GM12878 (cell line): ENCODE results near the gene FOXP4. TPM values are rescaled to one million over a fixed set of nuclear protein-coding genes. Genes with fewer than 3 reads are reported as not detected.

Experiments
- ATAC-seq: fragments of 200-7000 bp; cut with Tn5 transposase; 3 replicates; pipeline ENCODE4 v1.9.1; 2020; ENCODE audit warnings: mild to moderate bottlenecking, moderate library complexity
- BruUV-seq: library from RNA; stranded (reverse); fragments of 400-500 nt; replicated peaks from 2 replicates; lab custom pipeline; 2021; lab: Mats Ljungman, UMichigan
- CTCF ChIA-PET: fragments of 300-600 bp; sonication (Branson Sonifier 250); formaldehyde crosslinking; extraction: SDS; loops from one replicate; lab custom pipeline; 2021; ENCODE audit warnings: inconsistent platforms; lab: Yijun Ruan, JAX
- POLR2A ChIA-PET: fragments of 350-600 bp; formaldehyde crosslinking; extraction: SDS; loops from one replicate; lab custom pipeline; 2021; ENCODE audit warnings: inconsistent platforms; lab: Charles Lee
- RAD21 ChIA-PET: fragments of 300-600 bp; sonication (Branson Sonifier 250); formaldehyde crosslinking; loops from one replicate; lab custom pipeline; 2023; ENCODE audit warnings: antibody characterized with exemption; ENCODE audit not compliant: unreplicated experiment; lab: Charles Lee
- SMC1A ChIA-PET: fragments of 300-600 bp; sonication (Branson Sonifier 250); formaldehyde crosslinking; loops from one replicate; lab custom pipeline; 2023; ENCODE audit not compliant: unreplicated experiment, uncharacterized antibody; lab: Charles Lee
- DNase-seq: peaks from one replicate; pipeline ENCODE4 v3.0.0-alpha.2; 2011; ENCODE audit warnings: low read depth, low spot score
- FAIRE-seq: peaks from 3 replicates; lab custom pipeline; 2011; peaks lifted over from hg19 to GRCh38; lab: Jason Lieb, UNC
- H2AFZ ChIP-seq: 2 replicates; pipeline ENCODE4 v1.6.0; 2011; ENCODE audit warnings: low read depth, low read length, control low read depth; ENCODE audit not compliant: control insufficient read depth
- H3K27ac ChIP-seq: 2 replicates; pipeline ENCODE4 v1.5.1; 2011; ENCODE audit warnings: control low read depth; ENCODE audit not compliant: control insufficient read depth, insufficient read depth
- H3K27me3 ChIP-seq, 2 experiments: replicated peaks in 1 of 2; 2 replicates each; pipeline versions ENCODE4 v1.6.0 to v1.6.1; 2011; ENCODE audit warnings: low read length in 1 of 2; ENCODE audit not compliant: control insufficient read depth in 2 of 2, insufficient read depth in 2 of 2
- H3K36me3 ChIP-seq, 2 experiments: 2 replicates each; pipeline ENCODE4 v1.5.1; 2011; ENCODE audit warnings: low read length in 1 of 2; ENCODE audit not compliant: control insufficient read depth in 2 of 2, insufficient read depth in 2 of 2
- H3K4me1 ChIP-seq: 2 replicates; pipeline ENCODE4 v1.6.1; 2011; ENCODE audit warnings: mild to moderate bottlenecking, low read length, moderate library complexity, mixed read lengths; ENCODE audit not compliant: control insufficient read depth, insufficient read depth
- H3K4me2 ChIP-seq: 2 replicates; pipeline ENCODE4 v1.6.0; 2011; ENCODE audit warnings: control low read depth; ENCODE audit not compliant: control insufficient read depth, insufficient read depth
- H3K4me3 ChIP-seq: fragments of 200-600 bp; sonication (generic); 2 replicates; pipeline ENCODE4 v1.5.1; 2016
- H3K79me2 ChIP-seq: 2 replicates; pipeline ENCODE4 v1.6.0; 2011; ENCODE audit warnings: low read length; ENCODE audit not compliant: control insufficient read depth, insufficient read depth
- H3K9ac ChIP-seq: 2 replicates; pipeline ENCODE4 v1.8.0; 2011; ENCODE audit warnings: low read length, control low read depth, mixed read lengths; ENCODE audit not compliant: control insufficient read depth, insufficient read depth
- H3K9me3 ChIP-seq: replicated peaks from 3 replicates; pipeline ENCODE4 v1.5.1; 2011; ENCODE audit warnings: mild to moderate bottlenecking, low read length; ENCODE audit not compliant: control insufficient read depth, insufficient read depth
- H4K20me1 ChIP-seq: 2 replicates; pipeline ENCODE4 v1.6.0; 2011; ENCODE audit not compliant: control insufficient read depth, insufficient read depth
- ATF2 ChIP-seq: IDR thresholded peaks from 2 replicates; pipeline ENCODE4 v1.6.1; 2012; ENCODE audit warnings: low read length, inconsistent platforms
- ATF7 ChIP-seq: fragments of 450-650 bp; IDR thresholded peaks from 2 replicates; pipeline ENCODE4 v1.6.1; 2016; ENCODE audit warnings: low read depth, mild to moderate bottlenecking
- CHD4 ChIP-seq: fragments of 200-600 bp; sonication (generic); IDR thresholded peaks from 2 replicates; pipeline ENCODE4 v1.6.1; 2016; ENCODE audit warnings: mild to moderate bottlenecking
- EED ChIP-seq: sonication (generic); IDR thresholded peaks from 2 replicates; pipeline ENCODE4 v1.6.1; 2016; ENCODE audit warnings: antibody characterized with exemption, low read depth
- ESRRA ChIP-seq: IDR thresholded peaks from 2 replicates; pipeline ENCODE4 v1.6.1; 2012; ENCODE audit warnings: mild to moderate bottlenecking, low read length, improper control_type of control experiment
- MEF2B ChIP-seq: fragments of 450-650 bp; IDR thresholded peaks from 2 replicates; pipeline ENCODE4 v1.6.1; 2018; ENCODE audit warnings: mild to moderate bottlenecking, moderate library complexity; ENCODE audit not compliant: partially characterized antibody, poor library complexity, severe bottlenecking
- POLR2A ChIP-seq: IDR thresholded peaks from 2 replicates; pipeline ENCODE4 v1.6.1; 2011; ENCODE audit warnings: low read depth, mild to moderate bottlenecking, low read length
- SIN3A ChIP-seq: IDR thresholded peaks from 2 replicates; pipeline ENCODE4 v1.6.1; 2012; ENCODE audit warnings: low read depth, low read length, improper control_type of control experiment
- YY1 ChIP-seq: IDR thresholded peaks from 2 replicates; pipeline ENCODE4 v1.6.1; 2011; ENCODE audit warnings: low read depth, mild to moderate bottlenecking, low read length
- WGBS: methylation state at CpG from one replicate; pipeline ENCODE4 v1.1.6; 2016; ENCODE audit warnings: low lambda C conversion rate; ENCODE audit not compliant: insufficient replicate concordance, insufficient coverage; ENCODE audit errors: missing lambda C conversion rate; 5-methylcytosine and 5-hydroxymethylcytosine counted together
- in situ Hi-C: fragments of 300-500 bp; cut with MboI; formaldehyde crosslinking; loops from 9 replicates; pipeline ENCODE4 v1.14.3; 2018; ENCODE audit warnings: mixed read lengths
- intact Hi-C: fragments of 100-400 bp; cut with micrococcal nuclease; formaldehyde crosslinking; loops from one replicate; pipeline ENCODE4 v1.14.2; 2022; ENCODE audit not compliant: unreplicated experiment
- polyA plus RNA-seq, 11 experiments: library from polyadenylated mRNA; depleted of rRNA in 4 of 11; unstranded in 6 of 11; stranded (reverse) in 5 of 11; fragments of >200 nt; fragmentation: Nextera tagmentation in 4 of 11; fragmentation: Illumina TruSeq in 1 of 11; extraction: Ambion mirVana in 4 of 11; extraction: Trizol in 1 of 11; gene quantifications; 1 replicate in 1 of 11; 2 replicates in 10 of 11; pipeline versions ENCODE4 v1.2.1 to v1.2.3, GENCODE V29; 2011 to 2016; ENCODE audit warnings: inconsistent platforms in 2 of 11, missing spikeins in 2 of 11, low read depth in 1 of 11
- total RNA-seq, 4 experiments: library from RNA; depleted of rRNA in 3 of 4; stranded (reverse); fragments of >200 nt in 3 of 4; fragmentation: Illumina TruSeq in 1 of 4; extraction: Trizol in 1 of 4; gene quantifications; 2 replicates each; pipeline versions ENCODE4 v1.2.1 to v1.2.3, GENCODE V29; 2013 to 2021

Gene FOXP4
- total and polyA plus RNA-seq, 10 of the 15 experiments (the other 5 are each of a cell fraction or from before 2014, with no cell fraction given), result 0.31 to 46.1 (median 2.3) TPM

- TF ChIP-seq ATF2, result no peak
- TF ChIP-seq YY1, result no peak
- no peak for TF ChIP-seq CHD4
- TF ChIP-seq SIN3A, result no peak
- TF ChIP-seq POLR2A, result no peak
- no peak for TF ChIP-seq ATF7
- TF ChIP-seq, all 136 proteins: peak for 0
Measured at GRCh38 chr6:41635365-41635764, 89.2 kb downstream of the FOXP4 start (continued).

GRCh38 chr6:41636833-41637193, 90.6 kb downstream of the FOXP4 start:
- ChIA-PET SMC1A (no interaction called here), POLR2A (no interaction called here), CTCF (no interaction called here)
- H3K79me2 ChIP-seq, result no peaks in the 10 kb centered on the region
- in situ Hi-C loops (no loop called here), intact Hi-C loops (no loop called here)
- H4K20me1 ChIP-seq, result no peaks in the 10 kb centered on the region
- no peak overlapping the region for H3K9ac ChIP-seq
- no peak overlapping the region for H3K27ac ChIP-seq
- H3K4me2 ChIP-seq, result no peak overlapping the region
- peaks cover 8 to 18% of the 10 kb centered on the region in 2 experiments for H3K27me3 ChIP-seq
- no peak overlapping the region for H3K4me3 ChIP-seq
- FAIRE-seq (no peak), DNase-seq (no peak)
- no peaks in the 10 kb centered on the region for H3K4me1 ChIP-seq
- no peak overlapping the region for H2AFZ ChIP-seq
- TF ChIP-seq MEF2B (no peak), SIN3A (no peak), EED (no peak), ESRRA (no peak), YY1 (no peak)
- TF ChIP-seq, all 136 proteins: peak for 0
- RAD21 ChIA-PET, result no interaction called here
- 63% methylated on average over 18 of the region's 31 CpGs for WGBS
- no peaks in the 10 kb centered on the region for H3K9me3 ChIP-seq
- no TSS peak for BruUV-seq
- H3K36me3 ChIP-seq, result no peaks in the 10 kb centered on the region
- no peak for ATAC-seq
